Non-pigmented ciliary epithelial cell (primary cell): Measurements from ENCODE around the gene LDHD.

ENCODE experiments used
- DNase-seq: peaks from one replicate; pipeline ENCODE4 v3.0.0-alpha.2; 2010; ENCODE audit warnings: low read depth

LDHD gene

GRCh38 chr16:75114179-75114945 lies 2.2 kb downstream of the LDHD start:
- no peak for DNase-seq

- DNase-seq: no peak
These were observed 2.9 kb downstream of the LDHD start for GRCh38 chr16:75113541-75114121.

DNA sequence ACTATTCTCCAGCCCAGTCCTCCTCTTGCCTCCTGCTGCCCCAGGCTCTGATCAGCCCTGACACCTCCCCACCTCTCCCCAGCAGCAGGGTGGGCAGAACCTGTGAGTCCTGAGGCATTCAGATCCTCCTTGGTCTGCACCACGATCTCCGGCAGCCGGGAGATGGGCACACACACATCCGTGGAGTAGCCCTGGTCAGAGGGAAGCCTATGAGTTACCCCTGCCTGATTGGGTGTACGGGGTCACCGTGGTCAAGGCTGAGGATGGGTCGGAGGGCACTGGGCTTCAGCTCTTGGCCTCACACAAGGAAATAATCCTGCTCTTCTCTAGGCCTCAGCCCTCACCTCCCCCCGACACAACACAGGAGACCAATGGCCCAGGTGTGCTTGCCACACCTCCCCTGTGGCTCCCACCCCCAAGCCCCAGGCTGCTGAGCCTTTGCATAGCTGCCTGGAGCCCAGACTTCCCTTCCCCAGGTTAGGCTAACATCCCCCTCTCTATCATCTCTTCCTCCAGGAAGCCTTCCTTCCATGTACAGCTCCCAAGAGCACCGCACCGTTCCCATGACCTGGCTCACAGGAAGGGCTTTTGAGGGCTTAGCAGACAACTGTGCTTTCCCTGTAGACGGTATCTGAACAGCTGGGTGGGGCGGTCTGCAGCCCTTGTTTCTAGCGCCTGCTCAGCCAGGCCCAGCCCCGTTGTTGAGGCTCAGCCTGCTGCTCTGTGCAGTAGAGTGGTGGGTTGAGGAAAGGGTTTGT lies 3.7 kb downstream of the LDHD start:
- no peak for DNase-seq

DNA sequence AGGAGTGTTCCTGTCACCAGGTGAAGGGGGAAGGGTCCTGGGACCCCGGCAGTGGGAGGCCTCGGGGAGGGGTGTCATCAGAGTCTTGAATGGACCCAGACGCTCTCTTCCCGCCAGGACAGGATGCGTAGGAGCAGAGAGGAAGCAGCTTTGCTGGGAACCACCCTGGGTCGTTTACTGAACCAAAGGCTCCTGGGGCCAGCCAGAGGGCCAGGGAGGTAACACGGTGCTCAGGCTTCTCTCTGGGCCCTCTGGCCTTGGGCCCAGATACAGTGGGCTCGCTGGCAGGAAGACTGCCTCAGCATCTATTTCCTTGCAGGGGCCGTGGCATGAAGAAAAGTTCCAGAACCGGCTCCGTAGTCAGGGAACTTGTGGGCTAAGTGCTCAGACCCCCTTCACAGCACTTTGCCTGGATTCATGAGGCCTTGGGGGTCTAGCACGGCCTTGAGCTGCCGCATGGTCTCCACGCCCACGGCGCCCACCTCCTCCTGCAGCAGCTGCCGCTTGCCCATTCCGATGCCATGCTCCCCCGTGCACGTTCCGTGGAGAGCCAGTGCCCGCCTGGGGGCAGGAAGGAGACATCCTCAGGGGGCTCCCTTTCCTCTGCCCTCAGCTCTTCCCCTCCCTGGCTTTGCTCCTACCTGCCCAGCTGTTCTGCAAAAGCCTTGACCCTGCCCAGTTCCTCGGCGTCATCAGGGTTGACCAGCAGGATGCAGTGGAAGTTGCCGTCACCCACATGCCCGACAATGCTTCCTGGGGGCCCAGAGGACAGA lies 4.4 kb downstream of the LDHD start:
- no peak for DNase-seq

DNA sequence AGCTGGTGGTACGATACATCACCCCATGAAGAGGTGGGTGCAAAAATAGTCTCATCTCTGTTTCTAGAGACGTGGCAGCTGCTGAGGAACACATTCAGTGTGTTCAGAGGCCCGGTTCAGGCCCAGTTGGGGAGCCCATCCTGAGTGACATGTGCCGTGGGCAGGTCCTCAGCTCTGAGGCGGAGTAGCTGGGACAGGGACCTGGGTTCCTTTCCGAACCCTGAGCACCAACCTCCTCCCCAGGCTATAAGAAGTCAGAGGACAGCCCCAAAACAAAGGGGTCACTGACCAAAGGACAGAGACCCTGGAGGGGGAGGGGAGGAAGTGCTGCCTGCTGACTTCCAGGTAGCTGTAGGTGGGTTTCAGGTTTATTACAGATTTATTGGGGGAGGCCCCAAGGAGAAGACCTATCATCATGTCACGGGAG lies 5.1 kb downstream of the LDHD start:
- DNase-seq: no peak

GRCh38 chr16:75110637-75111513 lies 5.7 kb downstream of the LDHD start:
- peak; percentile 58 for DNase-seq

- no peak for DNase-seq
These were observed 6.8 kb downstream of the LDHD start for GRCh38 chr16:75109732-75110243.

DNA sequence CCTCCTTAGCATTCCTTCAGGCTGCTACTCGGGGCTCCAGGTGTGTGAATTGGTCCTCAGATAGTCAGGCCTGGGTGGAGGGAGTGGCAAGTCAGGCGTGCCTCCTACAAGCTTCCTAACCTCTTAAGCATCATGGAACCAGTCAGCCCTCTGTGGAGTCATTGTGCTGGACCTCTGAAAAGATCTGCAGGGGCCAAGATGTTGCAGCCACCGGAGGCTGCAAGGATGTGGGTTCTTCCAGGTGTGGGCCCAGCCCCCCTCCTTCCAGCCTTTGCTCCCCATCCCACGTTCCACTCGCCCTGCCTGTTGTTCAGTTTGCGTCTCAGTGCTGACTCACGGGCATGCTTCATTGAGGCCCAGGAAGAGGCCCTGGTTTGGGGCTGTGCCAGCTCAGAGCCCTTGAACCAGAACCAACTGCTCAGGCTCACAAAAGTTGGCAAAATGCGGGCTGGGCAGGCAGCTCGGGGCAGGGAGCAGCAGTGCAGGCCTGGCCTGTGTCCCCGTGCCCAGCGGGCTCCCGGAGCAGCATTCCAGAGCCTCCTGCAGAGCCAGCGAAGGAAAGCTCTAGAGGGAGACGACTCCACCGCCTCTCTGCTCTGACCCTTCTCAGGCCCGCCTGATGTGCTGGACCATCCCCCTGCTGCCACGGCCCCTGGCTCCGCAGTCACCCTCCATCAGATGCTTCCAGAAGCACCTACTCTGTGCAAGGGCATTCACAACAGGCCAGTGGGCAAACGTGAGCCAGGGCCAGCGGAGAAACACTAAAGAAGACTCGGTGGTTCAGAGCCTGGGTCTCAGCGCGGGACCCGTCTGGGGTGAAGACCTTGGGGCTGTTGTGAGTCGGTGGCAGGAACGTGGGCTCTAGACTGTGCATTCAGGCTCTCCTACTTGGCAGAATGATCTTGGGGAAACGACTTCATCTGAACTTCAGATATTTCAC lies 7.5 kb downstream of the LDHD start:
- peak; percentile 67 for DNase-seq

- DNase-seq: no peak
These were observed 9.1 kb downstream of the LDHD start for GRCh38 chr16:75107505-75107904.

GRCh38 chr16:75106351-75107274 lies 10.0 kb downstream of the LDHD start:
- DNase-seq: no peak

DNA sequence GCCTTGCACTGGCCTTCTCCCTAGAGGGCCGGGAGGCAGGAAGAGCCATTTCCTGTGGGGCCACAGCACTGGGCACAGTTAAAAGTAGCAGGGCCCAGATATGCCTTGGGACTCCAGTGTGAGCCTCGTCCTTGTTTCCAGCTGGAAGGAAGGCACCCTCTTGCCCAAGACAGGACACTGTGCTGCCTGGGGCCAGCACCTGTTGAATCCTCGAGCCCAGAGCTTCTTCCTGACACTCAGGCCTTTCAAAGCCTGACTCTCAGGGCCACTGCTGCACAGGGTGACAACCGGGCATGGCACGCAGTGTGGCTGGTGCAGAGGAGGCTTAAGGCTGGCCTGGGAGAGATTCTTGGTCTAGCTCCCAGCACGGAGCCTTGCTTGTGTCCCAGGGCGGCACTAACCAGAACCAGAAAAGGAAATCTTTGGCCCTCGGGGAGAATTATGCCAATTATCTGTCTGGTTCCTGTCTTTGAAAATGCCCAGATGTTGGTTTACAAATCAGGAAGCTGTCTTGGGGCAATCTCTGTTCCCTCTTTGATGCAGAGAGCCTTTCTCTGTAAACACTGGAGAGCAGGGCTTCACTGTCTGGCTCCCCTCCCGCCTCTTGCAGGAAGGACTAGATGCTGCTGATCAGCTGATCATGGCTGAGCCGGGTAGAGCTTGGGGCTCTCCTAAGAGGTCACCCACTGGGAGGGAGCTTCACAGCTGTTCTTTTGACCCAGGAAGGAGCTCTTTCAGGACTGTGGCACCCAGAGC lies 11.1 kb downstream of the LDHD start:
- no peak for DNase-seq

DNA sequence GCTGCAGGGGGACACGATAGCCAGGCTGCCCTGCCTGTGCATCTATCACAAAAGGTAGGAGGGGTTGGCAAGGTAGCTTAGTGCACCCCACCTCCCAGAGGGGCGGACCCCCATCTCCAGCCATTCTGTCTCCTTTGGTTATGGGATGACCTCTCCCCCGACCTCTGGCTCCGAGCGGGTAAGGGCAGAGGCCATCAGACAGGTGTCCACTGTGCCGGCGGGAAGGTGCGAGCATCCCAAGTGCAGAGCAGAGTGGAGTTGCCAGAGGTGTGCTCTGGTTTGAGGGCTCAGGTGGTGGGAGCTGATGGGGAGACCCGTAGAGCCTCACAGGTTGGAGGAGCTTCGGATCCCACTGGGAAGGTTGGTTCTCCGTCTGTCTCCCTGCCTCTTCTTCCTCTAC lies 11.7 kb downstream of the LDHD start:
- DNase-seq: no peak

DNA sequence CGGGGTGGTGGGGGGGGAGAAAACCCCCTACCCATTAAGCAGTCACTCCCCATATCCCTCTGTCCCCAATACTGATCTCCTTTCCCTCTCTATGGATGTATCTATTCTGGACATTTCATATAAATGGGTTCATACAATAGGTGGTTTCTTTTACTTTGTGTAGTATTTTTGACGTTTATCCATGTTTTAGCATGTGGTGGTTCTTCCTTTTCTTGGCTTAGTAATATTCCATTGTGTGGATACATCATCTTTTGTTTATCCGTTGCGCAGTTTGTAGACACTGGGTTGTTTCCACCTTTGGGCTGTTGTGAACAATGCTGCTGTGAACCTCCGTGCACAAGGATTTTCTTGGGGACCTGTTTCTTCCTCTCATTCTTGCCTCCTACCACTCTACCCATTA lies 12.6 kb downstream of the LDHD start:
- DNase-seq: no peak

DNA sequence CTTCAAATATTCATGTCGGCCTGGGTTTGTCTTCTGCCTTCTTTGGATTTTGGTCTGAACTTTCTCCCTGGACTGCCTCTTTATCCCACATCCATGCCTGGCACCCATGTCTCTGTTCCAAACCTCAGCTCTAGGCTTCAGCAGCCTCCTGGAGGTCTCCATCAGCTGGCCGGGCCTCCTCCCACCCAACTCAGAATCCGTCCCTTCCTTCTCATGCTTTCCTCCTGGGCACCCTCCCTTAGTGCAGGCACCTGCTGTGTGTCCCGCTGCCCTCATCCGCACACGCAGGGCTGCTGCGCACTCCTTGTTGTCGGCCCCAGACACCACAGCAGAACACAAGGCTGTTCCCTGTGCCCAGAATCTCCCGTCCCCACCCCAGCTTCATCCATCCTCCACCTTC lies 14.0 kb downstream of the LDHD start:
- DNase-seq: no peak

- no peak for DNase-seq
These were observed 14.9 kb downstream of the LDHD start for GRCh38 chr16:75101635-75102034.

DNA sequence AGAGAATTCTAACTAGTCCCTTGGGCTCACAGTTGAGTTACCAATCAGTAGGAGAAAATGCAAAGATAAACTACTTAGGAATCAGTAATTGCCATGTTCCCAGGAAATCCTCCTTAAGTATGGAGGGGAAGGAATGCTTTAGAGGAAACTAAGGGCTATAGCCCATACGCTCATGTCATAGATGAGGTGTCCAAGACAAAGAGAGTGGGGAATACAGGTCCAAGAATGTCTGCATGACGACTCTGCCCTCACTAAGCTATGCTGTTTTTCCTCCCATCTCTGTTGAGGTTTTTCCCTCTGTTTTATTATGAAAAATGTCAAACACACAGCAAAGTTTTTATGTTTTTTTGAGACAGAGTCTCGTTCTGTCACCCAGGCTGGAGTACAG lies 16.0 kb downstream of the LDHD start:
- DNase-seq: no peak

GRCh38 chr16:75099738-75100602 lies 16.6 kb downstream of the LDHD start:
- no peak for DNase-seq
